H9 (cell line): ENCODE results near the gene MTHFD1. TPM values are rescaled to one million over a fixed set of nuclear protein-coding genes. Genes with fewer than 3 reads are reported as not detected.
A peak's percentile ranks its signal among the peaks of the same experiment; 100 is the strongest.

Experiments used
- DNase-seq: peaks from one replicate; pipeline ENCODE4 v3.0.0-alpha.2; 2017
- H2AFZ ChIP-seq: one replicate; pipeline ENCODE4 v1.6.1; 2013; ENCODE audit warnings: mild to moderate bottlenecking, low read length, control low read depth, moderate library complexity
- H2AK5ac ChIP-seq: 2 replicates; pipeline ENCODE4 v1.6.1; 2013; ENCODE audit warnings: low read length, control low read depth, mixed read lengths; ENCODE audit not compliant: insufficient read length
- H2BK120ac ChIP-seq: one replicate; pipeline ENCODE4 v1.6.1; 2013; ENCODE audit warnings: low read depth, mild to moderate bottlenecking, low read length, control low read depth, inconsistent platforms; ENCODE audit not compliant: poor library complexity, severe bottlenecking
- H2BK12ac ChIP-seq: 2 replicates; pipeline ENCODE4 v1.6.1; 2013; ENCODE audit warnings: low read length, control low read depth, mixed read lengths, low read depth; ENCODE audit not compliant: insufficient read length
- H2BK15ac ChIP-seq: 2 replicates; pipeline ENCODE4 v1.6.1; 2013; ENCODE audit warnings: low read depth, low read length, control low read depth
- H2BK20ac ChIP-seq: one replicate; pipeline ENCODE4 v1.6.1; 2013; ENCODE audit warnings: low read depth, mild to moderate bottlenecking, low read length, control low read depth, inconsistent platforms; ENCODE audit not compliant: poor library complexity, severe bottlenecking
- H2BK5ac ChIP-seq: 2 replicates; pipeline ENCODE4 v1.6.1; 2013; ENCODE audit warnings: low read length, control low read depth, mixed read lengths; ENCODE audit not compliant: insufficient read length
- H3K14ac ChIP-seq: 2 replicates; pipeline ENCODE4 v1.6.1; 2013; ENCODE audit warnings: low read length, control low read depth; ENCODE audit not compliant: insufficient read depth
- H3K18ac ChIP-seq: 2 replicates; pipeline ENCODE4 v1.6.1; 2013; ENCODE audit warnings: low read depth, mild to moderate bottlenecking, mixed read lengths, low read length, control low read depth; ENCODE audit not compliant: insufficient read length
- H3K23ac ChIP-seq: 2 replicates; pipeline ENCODE4 v1.6.1; 2013; ENCODE audit warnings: low read length, control low read depth, mixed read lengths, low read depth; ENCODE audit not compliant: insufficient read length
- H3K23me2 ChIP-seq: 2 replicates; pipeline ENCODE4 v1.6.1; 2013; ENCODE audit warnings: low read depth, mild to moderate bottlenecking, mixed read lengths, low read length, control low read depth; ENCODE audit not compliant: insufficient read length, poor library complexity, severe bottlenecking
- H3K27ac ChIP-seq: 2 replicates; pipeline ENCODE4 v1.5.1; 2013; ENCODE audit warnings: low read length, control low read depth, mixed read lengths, low read depth; ENCODE audit not compliant: insufficient read length
- H3K27me3 ChIP-seq: 2 replicates; pipeline ENCODE4 v1.6.1; 2013; ENCODE audit warnings: low read length, control low read depth, inconsistent platforms; ENCODE audit not compliant: insufficient read depth
- H3K4ac ChIP-seq: 2 replicates; pipeline ENCODE4 v1.6.1; 2013; ENCODE audit warnings: low read depth, mild to moderate bottlenecking, control low read depth, inconsistent platforms, low read length, moderate library complexity
- H3K4me1 ChIP-seq: 2 replicates; pipeline ENCODE4 v1.6.1; 2013; ENCODE audit warnings: low read length, control low read depth, inconsistent platforms; ENCODE audit not compliant: insufficient read depth
- H3K4me2 ChIP-seq: 2 replicates; pipeline ENCODE4 v1.6.1; 2013; ENCODE audit warnings: low read length, control low read depth, mixed read lengths; ENCODE audit not compliant: insufficient read length, insufficient read depth
- H3K56ac ChIP-seq: 2 replicates; pipeline ENCODE4 v1.6.1; 2013; ENCODE audit warnings: low read depth, mild to moderate bottlenecking, mixed read lengths, low read length, control low read depth; ENCODE audit not compliant: insufficient read length
- H3K79me1 ChIP-seq: 2 replicates; pipeline ENCODE4 v1.6.1; 2013; ENCODE audit warnings: low read depth, mild to moderate bottlenecking, moderate library complexity, low read length, control low read depth, inconsistent platforms; ENCODE audit not compliant: insufficient read depth, poor library complexity, severe bottlenecking
- H3K79me2 ChIP-seq: 2 replicates; pipeline ENCODE4 v1.6.1; 2013; ENCODE audit warnings: low read length, control low read depth, inconsistent platforms; ENCODE audit not compliant: insufficient read depth
- H3K9ac ChIP-seq: 2 replicates; pipeline ENCODE4 v1.6.1; 2013; ENCODE audit warnings: low read length, control low read depth, mixed read lengths; ENCODE audit not compliant: insufficient read length; ENCODE audit errors: extremely low read depth
- H3K9me3 ChIP-seq: one replicate; pipeline ENCODE4 v1.6.1; 2013; ENCODE audit warnings: low read depth, low read length, inconsistent platforms; ENCODE audit not compliant: control insufficient read depth
- H3T11ph ChIP-seq: one replicate; pipeline ENCODE4 v1.6.1; 2013; ENCODE audit warnings: mild to moderate bottlenecking, low read length, control low read depth, inconsistent platforms
- H4K20me1 ChIP-seq: one replicate; pipeline ENCODE4 v1.6.1; 2013; ENCODE audit not compliant: control insufficient read depth, insufficient read length, insufficient read depth
- H4K5ac ChIP-seq: 2 replicates; pipeline ENCODE4 v1.6.1; 2013; ENCODE audit warnings: low read depth, mild to moderate bottlenecking, mixed read lengths, low read length, control low read depth; ENCODE audit not compliant: insufficient read length
- H4K8ac ChIP-seq: replicated peaks from 2 replicates; pipeline ENCODE4 v1.6.1; 2013; ENCODE audit warnings: low read length, control low read depth, mixed read lengths, low read depth; ENCODE audit not compliant: insufficient read length
- H4K91ac ChIP-seq: 2 replicates; pipeline ENCODE4 v1.6.1; 2013; ENCODE audit warnings: low read depth, mild to moderate bottlenecking, moderate library complexity, mixed read lengths, low read length, control low read depth; ENCODE audit not compliant: insufficient read length
- H3K27ac Mint-ChIP-seq, 3 experiments: 2 replicates in 2 of 3; 3 replicates in 1 of 3; pipeline ENCODE4 v1.8.0; 2020 to 2021; ENCODE audit warnings: mixed read lengths in 3 of 3, mild to moderate bottlenecking in 1 of 3, moderate library complexity in 1 of 3
- H3K27me3 Mint-ChIP-seq: 2 replicates; pipeline ENCODE4 v1.8.0; 2021; ENCODE audit warnings: low read depth, mild to moderate bottlenecking, moderate library complexity, mixed read lengths
- H3K36me3 Mint-ChIP-seq, 3 experiments: 2 replicates in 2 of 3; 3 replicates in 1 of 3; pipeline ENCODE4 v1.8.0; 2020 to 2021; ENCODE audit warnings: low read depth in 3 of 3, mixed read lengths in 3 of 3; ENCODE audit not compliant: insufficient read depth in 1 of 3
- H3K4me1 Mint-ChIP-seq, 2 experiments: 2 replicates each; pipeline ENCODE4 v1.8.0; 2020; ENCODE audit warnings: mixed read lengths in 2 of 2
- H3K4me3 Mint-ChIP-seq, 2 experiments: 2 replicates in 1 of 2; 3 replicates in 1 of 2; pipeline ENCODE4 v1.8.0; 2020 to 2021; ENCODE audit warnings: mild to moderate bottlenecking in 2 of 2, mixed read lengths in 2 of 2, moderate library complexity in 1 of 2
- H3K9me3 Mint-ChIP-seq, 2 experiments: 2 replicates in 1 of 2; 3 replicates in 1 of 2; pipeline ENCODE4 v1.8.0; 2020; ENCODE audit warnings: mild to moderate bottlenecking in 2 of 2, mixed read lengths in 2 of 2, moderate library complexity in 1 of 2
- WGBS: extraction: QIAGEN DNeasy Blood & Tissue Kit; methylation state at CpG from one replicate; pipeline ENCODE4 v1.1.7; 2013; ENCODE audit warnings: missing lambda C conversion rate, low lambda C conversion rate, mixed read lengths; ENCODE audit not compliant: insufficient read length; ENCODE audit errors: extremely low coverage; 5-methylcytosine and 5-hydroxymethylcytosine counted together
- total RNA-seq: library from RNA; stranded (reverse); gene quantifications from 2 replicates; pipeline ENCODE4 v1.2.1, GENCODE V29; 2021
- TF ChIP-seq, protein P1 (sequence below): fragments of 200-600 bp; sonication (generic); conservative IDR thresholded peaks from 3 replicates; pipeline ENCODE4 v1.8.0; 2021; ENCODE audit warnings: antibody characterized with exemption, mild to moderate bottlenecking

MTHFD1 gene
- total RNA-seq, 1 experiment from 2014 or later, result 203 TPM

DNA sequence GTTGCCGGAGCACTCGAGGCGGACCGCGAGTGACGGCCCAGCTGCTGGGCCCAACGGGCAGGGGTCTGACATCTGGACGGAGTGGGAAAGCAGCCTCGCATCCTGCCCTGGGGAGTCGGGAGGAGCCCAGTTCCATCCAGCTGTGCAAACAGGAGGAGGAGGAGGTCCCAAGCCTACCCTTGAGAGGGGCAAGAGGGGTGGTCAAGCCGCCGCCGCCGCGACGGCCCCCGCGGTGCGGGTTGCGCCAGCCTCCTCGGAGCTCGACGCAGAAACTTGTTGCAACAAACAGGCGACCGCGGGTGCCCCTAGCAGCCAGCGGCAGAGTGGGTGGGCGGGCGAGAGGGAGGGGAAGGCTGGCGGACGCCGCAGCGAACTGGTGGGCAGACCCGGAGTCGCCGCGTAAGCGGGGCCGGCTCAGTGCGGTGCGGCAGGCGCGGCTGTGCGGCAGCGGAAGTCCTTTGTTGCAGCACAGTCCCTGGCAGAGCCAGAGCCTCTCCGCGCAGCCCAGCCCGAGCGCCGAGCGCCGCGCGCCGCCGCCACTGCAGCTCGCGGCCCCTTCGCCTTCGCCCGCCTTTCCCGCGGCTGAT is 116.2 kb downstream of the MTHFD1 start, which contains the start of gene ZBTB1:
ZBTB1 (plus strand) TSS at position 461 of the 587 bp plus-strand sequence. CDS start 16,735 bp downstream, outside the sequence.
- Histone ChIP-seq H3K4me2 (peak within 1 kb of the TSS; percentile 91), H2BK5ac (peak within 1 kb of the TSS; percentile 17), H2AK5ac (no peak within 1 kb of the TSS), H4K91ac (peak within 1 kb of the TSS; percentile 57), H2AFZ (no peak within 1 kb of the TSS), H4K20me1 (no peaks in the 10 kb centered on the region), H2BK12ac (peak within 1 kb of the TSS; percentile 9), H3K4ac (no peak within 1 kb of the TSS; the same call in 1 of the 2 replicates), H3K56ac (no peak within 1 kb of the TSS), H3K23me2 (peaks cover 15% of the 10 kb centered on the region), H3K4me1 (no peaks in the 10 kb centered on the region; the same call in 1 of the 2 replicates), H3K79me2 (peaks cover 27% of the 10 kb centered on the region; the same call in 1 of the 2 replicates), H3K23ac (no peak within 1 kb of the TSS), H3K79me1 (no peaks in the 10 kb centered on the region), H2BK20ac (no peak within 1 kb of the TSS), H3K18ac (peak within 1 kb of the TSS; percentile 97), H3K27ac (peak within 1 kb of the TSS; percentile 66), H3K27me3 (no peaks in the 10 kb centered on the region), H4K5ac (peak within 1 kb of the TSS; percentile 54), H3K14ac (peak within 1 kb of the TSS; percentile 98), H3K9me3 (no peaks in the 10 kb centered on the region), H2BK120ac (no peak within 1 kb of the TSS), H2BK15ac (no peak within 1 kb of the TSS), H3K9ac (peak within 1 kb of the TSS; percentile 77), H3T11ph (no peak within 1 kb of the TSS), H4K8ac (no peak within 1 kb of the TSS)
- Mint-ChIP-seq H3K4me1 (peaks cover 52 to 55% of the 10 kb centered on the region in 2 experiments), H3K27me3 (no peaks in the 10 kb centered on the region), H3K4me3 (peak within 1 kb of the TSS; percentile 84 to 86), H3K36me3 (peaks cover 3 to 7% (median 6%) of the 10 kb centered on the region in 3 experiments; a peak in 5 of 7 replicates), H3K9me3 (no peaks in the 10 kb centered on the region), H3K27ac (peak within 1 kb of the TSS; percentile 96 to 100 (median 98))
- WGBS, result no CpG with 5 or more reads among the region's 63 CpGs
- TF ChIP-seq, protein P1, sequence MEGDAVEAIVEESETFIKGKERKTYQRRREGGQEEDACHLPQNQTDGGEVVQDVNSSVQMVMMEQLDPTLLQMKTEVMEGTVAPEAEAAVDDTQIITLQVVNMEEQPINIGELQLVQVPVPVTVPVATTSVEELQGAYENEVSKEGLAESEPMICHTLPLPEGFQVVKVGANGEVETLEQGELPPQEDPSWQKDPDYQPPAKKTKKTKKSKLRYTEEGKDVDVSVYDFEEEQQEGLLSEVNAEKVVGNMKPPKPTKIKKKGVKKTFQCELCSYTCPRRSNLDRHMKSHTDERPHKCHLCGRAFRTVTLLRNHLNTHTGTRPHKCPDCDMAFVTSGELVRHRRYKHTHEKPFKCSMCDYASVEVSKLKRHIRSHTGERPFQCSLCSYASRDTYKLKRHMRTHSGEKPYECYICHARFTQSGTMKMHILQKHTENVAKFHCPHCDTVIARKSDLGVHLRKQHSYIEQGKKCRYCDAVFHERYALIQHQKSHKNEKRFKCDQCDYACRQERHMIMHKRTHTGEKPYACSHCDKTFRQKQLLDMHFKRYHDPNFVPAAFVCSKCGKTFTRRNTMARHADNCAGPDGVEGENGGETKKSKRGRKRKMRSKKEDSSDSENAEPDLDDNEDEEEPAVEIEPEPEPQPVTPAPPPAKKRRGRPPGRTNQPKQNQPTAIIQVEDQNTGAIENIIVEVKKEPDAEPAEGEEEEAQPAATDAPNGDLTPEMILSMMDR, result no peak
- DNase-seq, result peak; percentile 83
